HEK293 (cell line): ENCODE results near the gene PHETA1.
A peak's percentile ranks its signal among the peaks of the same experiment; 100 is the strongest.

Source experiments
- EGR2 ChIP-seq: fragments of 450-650 bp; formaldehyde crosslinking; IDR thresholded peaks from 2 replicates; pipeline ENCODE4 v1.5.1; 2016; ENCODE audit warnings: low read depth, missing biosample characterization, missing genetic modification characterization
- HOXA7 ChIP-seq: sonication (generic); formaldehyde crosslinking; IDR thresholded peaks from 2 replicates; pipeline ENCODE4 v1.8.1; 2022; ENCODE audit warnings: missing genetic modification reagents, borderline replicate concordance
- HOXC10 ChIP-seq: sonication (generic); formaldehyde crosslinking; IDR thresholded peaks from 2 replicates; pipeline ENCODE4 v1.8.1; 2023; ENCODE audit warnings: mild to moderate bottlenecking, missing genetic modification reagents
- HOXD13 ChIP-seq: sonication (generic); formaldehyde crosslinking; IDR thresholded peaks from 2 replicates; pipeline ENCODE4 v1.8.0; 2022; ENCODE audit warnings: missing genetic modification reagents, borderline replicate concordance
- KLF7 ChIP-seq: fragments of 450-650 bp; formaldehyde crosslinking; IDR thresholded peaks from 2 replicates; pipeline ENCODE4 v1.5.1; 2016; ENCODE audit warnings: missing biosample characterization, missing genetic modification characterization, borderline replicate concordance
- PATZ1 ChIP-seq: fragments of 450-650 bp; formaldehyde crosslinking; IDR thresholded peaks from 2 replicates; pipeline ENCODE4 v1.5.1; 2016; ENCODE audit warnings: missing biosample characterization, missing genetic modification characterization
- SCRT1 ChIP-seq: fragments of 450-650 bp; formaldehyde crosslinking; IDR thresholded peaks from 2 replicates; pipeline ENCODE4 v1.5.1; 2016; ENCODE audit warnings: missing biosample characterization, missing genetic modification characterization, borderline replicate concordance
- SP7 ChIP-seq: fragments of 450-650 bp; formaldehyde crosslinking; IDR thresholded peaks from 2 replicates; pipeline ENCODE4 v1.5.1; 2016; ENCODE audit warnings: missing biosample characterization, missing genetic modification characterization
- ZBTB20 ChIP-seq: fragments of 450-650 bp; formaldehyde crosslinking; IDR thresholded peaks from 2 replicates; pipeline ENCODE4 v1.5.1; 2016; ENCODE audit warnings: missing biosample characterization, missing genetic modification characterization
- ZBTB26 ChIP-seq: fragments of 450-650 bp; formaldehyde crosslinking; optimal IDR thresholded peaks from 2 replicates; pipeline ENCODE3; 2016; ENCODE audit warnings: missing biosample characterization, mild to moderate bottlenecking, missing genetic modification characterization
- ZBTB6 ChIP-seq: fragments of 450-650 bp; formaldehyde crosslinking; IDR thresholded peaks from 2 replicates; pipeline ENCODE4 v1.5.1; 2017; ENCODE audit warnings: missing biosample characterization, missing genetic modification characterization
- ZEB2 ChIP-seq: fragments of 450-650 bp; formaldehyde crosslinking; IDR thresholded peaks from 2 replicates; pipeline ENCODE4 v1.5.1; 2016; ENCODE audit warnings: missing biosample characterization, missing genetic modification characterization
- ZFHX2 ChIP-seq: fragments of 450-650 bp; formaldehyde crosslinking; conservative IDR thresholded peaks from 2 replicates; pipeline ENCODE4 v1.5.1; 2016; ENCODE audit warnings: missing biosample characterization, missing genetic modification characterization
- ZNF10 ChIP-seq: fragments of 450-650 bp; formaldehyde crosslinking; IDR thresholded peaks from 2 replicates; pipeline ENCODE4 v1.5.1; 2017; ENCODE audit warnings: missing biosample characterization, missing genetic modification characterization
- ZNF114 ChIP-seq: fragments of 450-650 bp; formaldehyde crosslinking; IDR thresholded peaks from 2 replicates; pipeline ENCODE4 v1.5.0; 2017; ENCODE audit warnings: missing biosample characterization, missing genetic modification characterization
- ZNF121 ChIP-seq: fragments of 450-650 bp; formaldehyde crosslinking; IDR thresholded peaks from 2 replicates; pipeline ENCODE4 v1.5.1; 2016; ENCODE audit warnings: missing biosample characterization, missing genetic modification characterization
- ZNF174 ChIP-seq: fragments of 450-650 bp; formaldehyde crosslinking; IDR thresholded peaks from 2 replicates; pipeline ENCODE4 v1.5.0; 2017; ENCODE audit warnings: missing biosample characterization, mild to moderate bottlenecking, missing genetic modification characterization
- ZNF202 ChIP-seq: fragments of 450-650 bp; formaldehyde crosslinking; IDR thresholded peaks from 2 replicates; pipeline ENCODE4 v1.5.1; 2016; ENCODE audit warnings: missing biosample characterization, missing genetic modification characterization, borderline replicate concordance
- ZNF214 ChIP-seq: fragments of 450-650 bp; formaldehyde crosslinking; IDR thresholded peaks from 2 replicates; pipeline ENCODE4 v1.5.1; 2017; ENCODE audit warnings: missing biosample characterization, mild to moderate bottlenecking, missing genetic modification characterization, borderline replicate concordance
- ZNF23 ChIP-seq: fragments of 450-650 bp; formaldehyde crosslinking; IDR thresholded peaks from 2 replicates; pipeline ENCODE4 v1.5.1; 2016; ENCODE audit warnings: missing biosample characterization, missing genetic modification characterization, borderline replicate concordance
- ZNF391 ChIP-seq: fragments of 450-650 bp; formaldehyde crosslinking; IDR thresholded peaks from 2 replicates; pipeline ENCODE4 v1.5.1; 2016; ENCODE audit warnings: low read depth, missing biosample characterization, missing genetic modification characterization, borderline replicate concordance
- ZNF548 ChIP-seq: fragments of 450-650 bp; formaldehyde crosslinking; IDR thresholded peaks from 2 replicates; pipeline ENCODE4 v1.5.1; 2016; ENCODE audit warnings: missing biosample characterization, missing genetic modification characterization
- ZNF549 ChIP-seq: fragments of 450-650 bp; IDR thresholded peaks from 2 replicates; pipeline ENCODE4 v1.5.1; 2018; ENCODE audit warnings: missing biosample characterization, missing genetic modification characterization, mild to moderate bottlenecking, inconsistent platforms, moderate library complexity
- ZNF580 ChIP-seq: fragments of 450-650 bp; formaldehyde crosslinking; IDR thresholded peaks from 2 replicates; pipeline ENCODE4 v1.5.1; 2016; ENCODE audit warnings: missing biosample characterization, missing genetic modification characterization
- ZNF777 ChIP-seq: fragments of 450-650 bp; formaldehyde crosslinking; IDR thresholded peaks from 2 replicates; pipeline ENCODE4 v1.5.1; 2017; ENCODE audit warnings: missing biosample characterization, missing genetic modification characterization, borderline replicate concordance
- ZSCAN16 ChIP-seq: fragments of 450-650 bp; formaldehyde crosslinking; IDR thresholded peaks from 2 replicates; pipeline ENCODE4 v1.5.1; 2016; ENCODE audit warnings: missing biosample characterization, missing genetic modification characterization
- ZSCAN23 ChIP-seq: fragments of 450-650 bp; formaldehyde crosslinking; IDR thresholded peaks from 2 replicates; pipeline ENCODE4 v1.5.1; 2016; ENCODE audit warnings: missing biosample characterization, missing genetic modification characterization
- ZSCAN30 ChIP-seq: fragments of 450-650 bp; IDR thresholded peaks from 2 replicates; pipeline ENCODE4 v1.5.1; 2018; ENCODE audit warnings: missing biosample characterization, mild to moderate bottlenecking, missing genetic modification characterization, moderate library complexity
- TF ChIP-seq, protein P1 (sequence below): fragments of 450-650 bp; formaldehyde crosslinking; IDR thresholded peaks from 2 replicates; pipeline ENCODE4 v1.5.1; 2016; ENCODE audit warnings: missing biosample characterization, missing genetic modification characterization, borderline replicate concordance
- TF ChIP-seq, protein P2 (sequence below): IDR thresholded peaks from 2 replicates; pipeline ENCODE4 v1.6.1; 2011; ENCODE audit warnings: mild to moderate bottlenecking, low read depth, low read length, borderline replicate concordance

Gene PHETA1

DNA sequence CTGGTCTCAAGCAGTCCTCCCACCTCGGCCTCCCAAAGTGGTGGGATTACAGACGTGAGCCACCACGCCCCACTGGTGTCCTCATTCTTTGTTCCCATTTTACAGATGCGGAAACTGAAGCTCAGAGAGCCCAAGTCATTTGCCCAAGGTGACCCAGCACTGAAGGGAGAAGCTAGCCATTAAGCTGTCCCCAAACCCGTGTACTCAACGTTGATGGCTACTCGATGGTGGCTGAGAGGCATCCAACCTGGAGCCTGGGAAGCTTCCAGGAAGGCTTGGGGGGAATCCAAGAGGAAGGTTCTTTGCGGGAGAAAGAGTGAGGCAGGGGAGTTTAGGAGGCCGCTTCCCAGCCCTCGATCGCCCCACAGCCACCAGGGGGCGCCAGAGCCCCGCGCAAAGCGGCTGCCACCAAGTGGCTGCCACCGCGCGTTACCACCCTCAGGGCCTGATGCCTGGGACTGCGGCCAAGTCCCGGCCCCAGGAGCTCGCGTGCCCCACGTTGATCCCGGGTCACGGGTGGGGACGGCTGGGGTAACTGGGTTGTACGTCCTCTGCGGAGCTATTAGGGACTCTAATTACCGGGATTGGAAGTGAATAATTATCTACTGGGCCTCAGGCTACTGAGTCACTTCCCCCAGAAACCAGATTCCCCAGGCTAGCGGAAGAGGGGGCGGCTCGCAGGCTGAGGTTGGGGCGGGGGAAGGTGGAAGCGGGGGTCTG, 28.0 kb upstream of the PHETA1 start (continued):
- TF ChIP-seq, protein P1, sequence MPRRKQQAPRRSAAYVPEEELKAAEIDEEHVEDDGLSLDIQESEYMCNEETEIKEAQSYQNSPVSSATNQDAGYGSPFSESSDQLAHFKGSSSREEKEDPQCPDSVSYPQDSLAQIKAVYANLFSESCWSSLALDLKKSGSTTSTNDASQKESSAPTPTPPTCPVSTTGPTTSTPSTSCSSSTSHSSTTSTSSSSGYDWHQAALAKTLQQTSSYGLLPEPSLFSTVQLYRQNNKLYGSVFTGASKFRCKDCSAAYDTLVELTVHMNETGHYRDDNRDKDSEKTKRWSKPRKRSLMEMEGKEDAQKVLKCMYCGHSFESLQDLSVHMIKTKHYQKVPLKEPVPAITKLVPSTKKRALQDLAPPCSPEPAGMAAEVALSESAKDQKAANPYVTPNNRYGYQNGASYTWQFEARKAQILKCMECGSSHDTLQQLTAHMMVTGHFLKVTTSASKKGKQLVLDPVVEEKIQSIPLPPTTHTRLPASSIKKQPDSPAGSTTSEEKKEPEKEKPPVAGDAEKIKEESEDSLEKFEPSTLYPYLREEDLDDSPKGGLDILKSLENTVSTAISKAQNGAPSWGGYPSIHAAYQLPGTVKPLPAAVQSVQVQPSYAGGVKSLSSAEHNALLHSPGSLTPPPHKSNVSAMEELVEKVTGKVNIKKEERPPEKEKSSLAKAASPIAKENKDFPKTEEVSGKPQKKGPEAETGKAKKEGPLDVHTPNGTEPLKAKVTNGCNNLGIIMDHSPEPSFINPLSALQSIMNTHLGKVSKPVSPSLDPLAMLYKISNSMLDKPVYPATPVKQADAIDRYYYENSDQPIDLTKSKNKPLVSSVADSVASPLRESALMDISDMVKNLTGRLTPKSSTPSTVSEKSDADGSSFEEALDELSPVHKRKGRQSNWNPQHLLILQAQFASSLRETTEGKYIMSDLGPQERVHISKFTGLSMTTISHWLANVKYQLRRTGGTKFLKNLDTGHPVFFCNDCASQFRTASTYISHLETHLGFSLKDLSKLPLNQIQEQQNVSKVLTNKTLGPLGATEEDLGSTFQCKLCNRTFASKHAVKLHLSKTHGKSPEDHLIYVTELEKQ (tag by site-specific recombination): no peak
- TF ChIP-seq ZBTB6 (no peak), KLF7 (tag by site-specific recombination) (no peak), ZFHX2 (peak; percentile 34; the same call in 1 of the 2 replicates), ZNF391 (tag by site-specific recombination) (peak; percentile 94), ZNF23 (tag by site-specific recombination) (no peak), ZSCAN30 (tag by site-specific recombination) (peak; percentile 97), ZBTB26 (tag by site-specific recombination) (peak; percentile 62), SCRT1 (tag by site-specific recombination) (no peak), PATZ1 (tag by site-specific recombination) (peak; percentile 78), ZNF202 (tag by site-specific recombination) (no peak), ZNF114 (no peak), ZNF549 (no peak), ZEB2 (tag by site-specific recombination) (peak; percentile 93), ZSCAN16 (tag by site-specific recombination) (no peak), SP7 (tag by site-specific recombination) (peak; percentile 95), ZNF214 (tag by site-specific recombination) (no peak), ZNF121 (tag by site-specific recombination) (no peak), ZBTB20 (tag by site-specific recombination) (peak; percentile 52; the same call in 1 of the 2 replicates), ZNF10 (tag by site-specific recombination) (no peak), ZNF777 (no peak), HOXA7 (CRISPR knock-in tag) (no peak), EGR2 (peak; percentile 56; the same call in 1 of the 2 replicates), ZSCAN23 (tag by site-specific recombination) (no peak), HOXD13 (CRISPR knock-in tag) (no peak), ZNF174 (tag by site-specific recombination) (no peak), ZNF580 (peak; percentile 58), ZNF548 (tag by site-specific recombination) (no peak), HOXC10 (CRISPR knock-in tag) (no peak)
- TF ChIP-seq, protein P2, sequence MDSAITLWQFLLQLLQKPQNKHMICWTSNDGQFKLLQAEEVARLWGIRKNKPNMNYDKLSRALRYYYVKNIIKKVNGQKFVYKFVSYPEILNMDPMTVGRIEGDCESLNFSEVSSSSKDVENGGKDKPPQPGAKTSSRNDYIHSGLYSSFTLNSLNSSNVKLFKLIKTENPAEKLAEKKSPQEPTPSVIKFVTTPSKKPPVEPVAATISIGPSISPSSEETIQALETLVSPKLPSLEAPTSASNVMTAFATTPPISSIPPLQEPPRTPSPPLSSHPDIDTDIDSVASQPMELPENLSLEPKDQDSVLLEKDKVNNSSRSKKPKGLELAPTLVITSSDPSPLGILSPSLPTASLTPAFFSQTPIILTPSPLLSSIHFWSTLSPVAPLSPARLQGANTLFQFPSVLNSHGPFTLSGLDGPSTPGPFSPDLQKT: no peak
